Astrocyte (in vitro differentiated cells and primary cell): ENCODE data around the gene TEX53.

ENCODE experiments used
- EZH2 ChIP-seq: IDR thresholded peaks from 2 replicates; pipeline ENCODE4 v1.6.1; 2012; ENCODE audit warnings: mild to moderate bottlenecking, low read length, inconsistent platforms; ENCODE audit not compliant: insufficient read depth
- TF ChIP-seq, protein P1 (sequence below): IDR thresholded peaks from 2 replicates; pipeline ENCODE4 v1.5.1; 2011; ENCODE audit warnings: low read depth, mild to moderate bottlenecking, inconsistent platforms, low read length, moderate library complexity; ENCODE audit not compliant: insufficient read depth

DNA sequence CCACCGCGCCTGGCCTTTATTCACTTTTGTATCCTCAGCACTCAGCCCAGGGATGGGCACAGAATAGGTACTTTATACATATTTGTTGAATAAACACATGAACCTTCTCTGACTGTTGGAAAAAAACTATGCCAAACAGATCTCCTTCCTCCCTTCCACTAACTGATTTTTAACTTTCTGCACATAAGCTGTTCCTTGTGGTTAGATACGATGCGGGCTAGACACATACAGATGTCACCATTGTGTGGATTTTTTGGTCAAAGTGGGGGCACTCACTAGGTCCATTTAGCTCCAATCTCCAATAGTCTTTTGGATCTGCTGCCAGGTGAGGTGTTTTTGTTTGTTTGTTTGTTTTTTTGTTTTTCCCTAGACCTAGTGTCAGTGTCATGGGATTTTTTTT, 19.3 kb upstream of the TEX53 start:
- TF ChIP-seq, protein P1, sequence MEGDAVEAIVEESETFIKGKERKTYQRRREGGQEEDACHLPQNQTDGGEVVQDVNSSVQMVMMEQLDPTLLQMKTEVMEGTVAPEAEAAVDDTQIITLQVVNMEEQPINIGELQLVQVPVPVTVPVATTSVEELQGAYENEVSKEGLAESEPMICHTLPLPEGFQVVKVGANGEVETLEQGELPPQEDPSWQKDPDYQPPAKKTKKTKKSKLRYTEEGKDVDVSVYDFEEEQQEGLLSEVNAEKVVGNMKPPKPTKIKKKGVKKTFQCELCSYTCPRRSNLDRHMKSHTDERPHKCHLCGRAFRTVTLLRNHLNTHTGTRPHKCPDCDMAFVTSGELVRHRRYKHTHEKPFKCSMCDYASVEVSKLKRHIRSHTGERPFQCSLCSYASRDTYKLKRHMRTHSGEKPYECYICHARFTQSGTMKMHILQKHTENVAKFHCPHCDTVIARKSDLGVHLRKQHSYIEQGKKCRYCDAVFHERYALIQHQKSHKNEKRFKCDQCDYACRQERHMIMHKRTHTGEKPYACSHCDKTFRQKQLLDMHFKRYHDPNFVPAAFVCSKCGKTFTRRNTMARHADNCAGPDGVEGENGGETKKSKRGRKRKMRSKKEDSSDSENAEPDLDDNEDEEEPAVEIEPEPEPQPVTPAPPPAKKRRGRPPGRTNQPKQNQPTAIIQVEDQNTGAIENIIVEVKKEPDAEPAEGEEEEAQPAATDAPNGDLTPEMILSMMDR: no peak
- TF ChIP-seq EZH2: no peak
